GM23248 (cell line): ENCODE data around the gene LDLRAD3.

Source experiments
- EZH2 ChIP-seq: fragments of 200-600 bp; sonication (generic); IDR thresholded peaks from 2 replicates; pipeline ENCODE4 v1.6.1; 2018; ENCODE audit warnings: antibody characterized with exemption, mild to moderate bottlenecking; ENCODE audit not compliant: insufficient read depth, poor library complexity, severe bottlenecking
- EZH2phosphoT487 ChIP-seq: fragments of 200-600 bp; sonication (generic); IDR thresholded peaks from 2 replicates; pipeline ENCODE4 v1.6.1; 2018; ENCODE audit warnings: antibody characterized with exemption, moderate library complexity, mild to moderate bottlenecking, low read depth; ENCODE audit not compliant: insufficient read depth

DNA sequence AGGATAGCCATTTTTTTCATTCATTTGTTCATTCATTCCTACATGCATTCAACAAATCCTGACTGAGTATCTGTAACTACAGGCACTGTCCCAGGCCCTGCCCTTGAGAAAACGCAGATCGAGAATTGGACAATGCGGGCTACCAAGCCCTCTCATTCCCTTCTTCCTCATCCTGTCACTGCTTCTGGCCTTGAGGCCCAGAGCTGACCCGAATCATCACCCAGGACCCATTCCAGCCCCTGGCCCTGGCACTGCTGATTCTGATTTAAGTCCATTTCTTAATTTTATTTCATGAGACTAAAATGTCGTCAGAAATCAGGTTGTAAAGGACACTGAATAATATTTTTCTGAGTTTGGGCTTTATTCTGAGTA is 321.1 kb downstream of the LDLRAD3 start:
- no peak for TF ChIP-seq EZH2phosphoT487
- no peak for TF ChIP-seq EZH2
